HG03175 (cell line): Measurements from ENCODE around the gene KCNMA1.

Source experiments
- ATAC-seq: cut with Tn5 transposase; IDR thresholded peaks from one replicate; pipeline ENCODE4 v1.9.1; 2021; ENCODE audit warnings: mild to moderate bottlenecking, moderate library complexity; ENCODE audit not compliant: unreplicated experiment

KCNMA1 gene

DNA sequence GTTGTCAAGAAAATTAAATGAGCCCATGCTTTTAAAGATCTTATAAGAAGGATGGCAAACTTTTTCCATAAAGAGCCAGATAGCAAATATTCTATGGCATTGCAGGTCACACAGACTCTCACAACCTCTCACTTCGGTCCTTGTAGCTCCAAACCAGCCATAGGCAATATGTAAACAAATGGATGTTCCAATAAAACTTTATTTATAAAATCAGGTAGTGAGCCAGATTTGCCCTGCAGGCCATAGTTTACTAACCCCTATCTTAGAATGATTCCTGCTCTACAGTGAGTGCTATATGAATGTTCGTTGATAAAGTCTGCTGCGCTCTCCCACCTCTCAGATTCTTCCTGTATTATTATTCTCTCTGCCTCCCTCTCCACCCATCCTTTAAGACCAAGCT is 177.7 kb downstream of the KCNMA1 start:
- no peak for ATAC-seq

DNA sequence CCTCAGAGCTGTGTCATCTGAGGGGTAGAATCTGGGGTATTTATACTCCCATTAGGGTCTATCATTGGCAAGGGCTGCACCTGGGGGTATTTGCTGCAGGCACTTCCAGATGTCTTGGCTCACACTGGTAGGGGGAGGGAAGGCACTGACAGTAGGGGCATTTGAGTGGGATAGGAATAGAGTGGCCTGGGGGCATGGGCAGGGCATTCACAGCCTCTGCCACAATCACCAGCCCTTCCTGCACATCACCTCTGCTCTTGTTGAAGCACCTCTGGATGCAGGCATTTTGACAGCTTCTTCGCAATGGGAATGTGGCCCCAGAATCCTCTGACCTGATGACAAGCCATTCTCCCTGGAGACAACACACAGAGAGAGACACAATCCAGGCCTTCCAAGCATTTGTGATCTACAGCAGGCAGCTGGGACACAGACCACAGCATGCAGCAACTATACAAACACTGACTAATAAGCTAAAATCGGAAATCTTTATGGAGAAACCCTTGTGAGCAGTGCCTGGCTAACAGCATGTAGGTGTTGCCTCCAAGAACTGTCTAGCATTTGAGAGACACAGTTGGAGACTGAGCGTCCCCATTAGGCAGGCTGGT is 178.5 kb downstream of the KCNMA1 start:
- no peak for ATAC-seq

DNA sequence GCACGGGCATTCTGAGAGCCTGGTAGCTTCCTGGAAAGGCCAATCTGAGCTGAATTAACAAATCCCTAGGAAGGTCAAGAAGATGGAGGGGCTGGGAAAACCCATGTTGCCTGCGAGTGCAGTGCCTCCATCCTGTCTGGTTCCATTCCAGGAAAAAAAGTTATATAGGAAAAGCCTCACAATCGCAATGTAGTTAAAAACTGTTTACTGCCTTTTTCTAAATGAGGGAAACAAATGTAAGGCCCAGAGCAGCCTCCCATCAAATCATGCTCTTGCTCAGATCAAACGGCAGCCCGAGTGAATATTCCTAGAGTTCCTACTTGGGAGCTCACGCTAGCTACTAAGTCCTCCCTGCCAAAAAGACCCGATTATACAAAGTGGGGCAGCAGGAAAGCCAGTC is 179.9 kb downstream of the KCNMA1 start:
- ATAC-seq, result no peak

DNA sequence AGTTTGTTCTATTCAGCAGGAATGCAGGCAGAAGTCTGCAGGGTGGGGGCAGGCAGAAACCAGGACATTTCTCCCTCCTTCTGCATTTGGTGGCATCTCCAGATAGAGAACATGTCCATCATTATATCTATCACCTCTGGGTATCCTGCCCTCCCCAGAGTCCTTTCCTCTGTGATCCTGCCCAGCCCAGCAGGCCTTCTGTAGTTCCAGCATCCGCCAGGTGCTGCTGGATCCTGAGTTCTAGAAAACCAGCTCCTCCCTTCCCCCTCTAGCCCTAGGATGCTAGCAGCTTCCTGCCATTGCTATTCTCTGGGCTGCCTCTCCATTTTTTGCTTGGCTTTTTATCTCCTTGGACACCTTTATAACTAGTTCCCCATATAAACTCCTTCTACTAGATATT is 180.3 kb downstream of the KCNMA1 start:
- ATAC-seq, result no peak

DNA sequence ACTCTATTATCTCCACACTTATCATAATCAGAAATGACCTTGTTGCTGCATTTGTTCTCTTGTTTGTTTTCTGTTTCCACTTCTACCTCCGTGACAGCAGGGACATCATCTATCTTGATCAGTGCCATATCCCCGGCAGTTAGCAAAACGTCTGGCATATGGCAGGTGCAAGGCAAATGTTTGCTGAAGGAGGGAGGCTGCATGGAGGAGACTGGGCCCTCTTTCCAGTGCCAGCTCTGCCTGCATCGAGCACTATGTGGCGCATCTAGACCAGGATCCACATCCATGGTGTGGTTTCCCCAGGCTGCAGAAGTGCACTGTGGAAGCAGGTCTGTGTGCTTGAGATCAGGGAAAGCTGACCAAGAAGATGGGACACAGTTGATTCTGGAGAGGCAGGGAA is 181.2 kb downstream of the KCNMA1 start:
- ATAC-seq, result no peak

DNA sequence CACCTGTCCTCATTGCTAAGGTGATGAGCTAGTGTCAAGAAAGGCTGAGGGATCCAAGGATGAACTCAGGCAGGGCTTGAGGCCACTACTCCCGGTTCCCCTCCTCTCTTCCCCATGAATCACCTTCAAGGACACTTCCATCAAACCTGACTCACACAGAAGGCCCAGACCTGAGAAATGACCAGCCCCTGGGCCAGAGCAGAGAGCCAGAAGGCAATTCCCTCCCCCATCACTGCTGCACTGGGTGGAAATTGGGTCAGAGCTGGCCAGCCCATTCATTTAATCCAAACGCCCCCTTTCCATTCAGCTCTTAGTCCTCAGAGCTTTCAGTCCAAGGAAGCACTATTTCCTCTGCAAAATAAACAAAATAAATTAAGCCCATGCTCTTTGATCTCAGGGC is 182.0 kb downstream of the KCNMA1 start:
- ATAC-seq, result no peak

DNA sequence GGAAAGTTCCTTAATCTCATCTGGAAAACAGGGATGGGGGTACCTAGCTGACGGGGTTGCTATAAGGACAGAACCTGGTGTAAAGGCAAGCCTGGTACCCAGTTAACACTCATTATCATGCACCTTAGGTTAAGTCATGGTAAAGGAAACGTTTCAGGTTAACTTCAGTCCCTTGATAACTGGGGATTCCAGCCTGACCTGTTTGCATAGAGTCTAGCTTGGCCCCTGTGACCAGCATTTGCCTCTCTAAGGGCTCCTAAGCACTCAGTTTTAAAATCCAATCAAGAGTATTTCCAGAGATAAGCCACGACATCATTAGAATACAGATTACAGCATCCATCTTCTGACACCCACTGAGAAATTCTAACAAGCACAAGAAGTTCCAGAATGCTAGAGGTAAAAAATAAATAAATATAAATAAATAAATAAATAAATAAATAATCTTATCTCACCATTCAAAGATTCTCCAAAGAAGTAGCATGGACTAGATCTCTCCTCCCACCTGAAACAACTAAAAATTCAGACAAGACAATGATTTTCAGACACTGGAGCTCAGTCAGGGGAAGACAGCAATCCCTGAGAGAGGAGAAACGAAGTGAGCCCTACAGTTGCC is 184.6 kb downstream of the KCNMA1 start:
- ATAC-seq, result no peak

DNA sequence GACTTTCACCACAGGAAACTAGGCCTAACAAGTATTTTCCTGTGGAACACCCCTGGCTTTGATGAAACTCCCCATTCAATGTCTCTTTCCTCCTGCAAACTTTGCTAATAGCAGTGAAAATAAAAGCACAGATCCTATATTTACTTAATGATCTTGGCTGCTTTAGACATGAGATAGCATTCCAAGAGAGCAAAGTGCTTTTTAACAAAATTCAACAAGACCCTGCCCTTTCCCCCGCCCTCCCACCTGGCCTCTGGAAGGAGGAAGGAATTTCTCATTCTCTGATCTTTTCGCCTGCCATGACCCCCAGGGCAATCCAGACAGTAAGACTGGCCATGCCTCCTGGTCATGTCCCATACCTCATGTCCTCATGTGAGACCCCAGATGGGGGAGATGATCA is 185.7 kb downstream of the KCNMA1 start:
- ATAC-seq, result no peak

DNA sequence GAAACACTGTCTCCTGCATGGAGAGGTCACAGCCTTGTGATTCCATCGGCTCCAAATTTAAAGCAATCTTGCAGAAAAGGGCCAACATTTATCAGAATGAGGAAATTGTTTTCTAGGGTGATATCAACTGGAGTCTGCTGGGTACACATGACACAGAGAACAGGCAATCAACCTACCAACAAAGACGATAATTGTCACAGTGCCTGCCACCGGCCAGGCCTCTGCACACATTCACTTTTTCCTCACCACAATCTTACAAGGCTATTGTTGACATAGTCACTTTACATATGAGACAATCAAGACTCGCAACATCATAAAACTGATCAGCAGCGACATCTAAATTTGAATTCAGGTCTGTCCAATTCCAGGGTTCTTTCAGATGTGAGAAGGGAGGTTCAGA is 189.4 kb downstream of the KCNMA1 start:
- ATAC-seq, result no peak

DNA sequence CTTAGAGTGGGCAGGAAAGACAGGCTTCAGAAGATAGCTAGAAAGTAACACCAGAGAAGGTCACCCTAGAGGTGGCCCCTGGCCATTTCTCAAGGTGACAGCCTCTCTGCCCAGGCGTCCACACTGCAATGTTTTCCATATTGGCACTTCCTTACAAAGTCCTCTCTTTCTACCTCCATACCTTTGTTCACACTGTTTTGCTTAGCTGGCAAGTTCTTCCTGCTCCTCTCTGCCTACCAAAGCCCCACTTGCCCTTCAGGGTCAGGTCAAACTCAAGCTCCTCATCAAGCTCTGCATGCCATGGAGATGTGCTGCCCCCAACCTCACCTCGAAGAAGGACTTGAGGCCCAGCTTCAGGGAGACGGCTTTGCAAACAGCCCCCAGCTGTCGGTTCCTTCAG is 190.9 kb downstream of the KCNMA1 start:
- no peak for ATAC-seq

DNA sequence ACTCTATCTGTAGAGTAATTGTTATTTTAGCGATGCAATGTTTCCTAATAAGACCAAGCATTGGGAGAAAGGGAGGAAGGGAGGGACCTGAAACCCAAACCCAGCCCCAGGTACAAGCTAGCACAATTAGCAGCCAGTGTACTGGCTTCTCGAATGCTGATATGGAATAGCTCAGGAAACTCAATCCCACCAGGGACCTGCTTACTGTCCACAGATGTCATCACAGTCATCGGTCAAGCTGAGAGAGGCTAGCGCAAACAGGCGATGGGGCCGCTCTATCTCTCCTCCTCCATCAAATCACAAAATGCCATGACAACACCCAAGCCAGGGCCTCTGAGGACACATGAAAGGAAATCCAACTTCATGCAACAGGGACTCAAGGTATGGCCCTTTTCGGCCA is 192.1 kb downstream of the KCNMA1 start:
- ATAC-seq, result no peak

DNA sequence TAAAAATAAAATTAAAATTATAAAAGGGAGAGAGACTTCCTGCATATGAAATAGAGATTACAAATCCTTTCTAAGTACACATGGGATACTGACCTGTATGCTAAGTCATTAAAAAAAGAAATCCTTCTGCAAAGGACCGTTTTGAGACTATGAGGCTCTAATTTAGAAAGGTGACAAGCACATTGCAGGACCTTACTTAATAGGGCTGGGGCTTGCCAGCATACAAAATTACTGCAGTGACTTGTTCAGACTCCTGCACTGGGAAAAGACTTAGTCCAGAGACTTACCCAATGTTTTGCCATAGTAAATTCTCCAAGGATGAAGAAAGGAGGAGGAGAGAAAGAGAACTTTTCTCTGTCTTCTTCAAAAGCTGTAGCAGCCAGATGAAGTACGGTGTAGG is 193.6 kb downstream of the KCNMA1 start:
- ATAC-seq, result no peak

DNA sequence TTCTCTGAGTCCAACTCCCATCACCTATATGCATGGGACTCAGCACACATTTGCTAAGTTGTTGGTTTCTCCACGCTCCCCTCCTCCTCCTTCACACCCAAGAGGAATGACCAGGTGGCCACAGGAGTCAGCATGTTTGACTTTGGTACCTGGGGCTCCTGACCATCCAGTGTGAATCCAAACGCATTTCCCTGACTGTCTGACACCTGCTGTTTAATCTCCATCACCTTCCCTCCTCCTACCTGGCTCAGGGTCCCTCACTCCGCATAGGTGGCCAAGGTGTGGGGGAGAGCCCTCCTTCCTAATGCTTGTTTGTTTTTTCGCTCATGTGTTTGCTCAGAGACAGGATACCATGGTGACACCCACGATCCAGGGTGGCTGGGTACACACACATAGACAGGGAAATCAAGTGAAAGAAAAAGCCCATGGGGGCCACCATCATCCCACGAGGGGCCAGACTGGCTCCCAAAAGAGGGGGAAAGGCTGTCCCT is 194.9 kb downstream of the KCNMA1 start:
- ATAC-seq, result no peak

DNA sequence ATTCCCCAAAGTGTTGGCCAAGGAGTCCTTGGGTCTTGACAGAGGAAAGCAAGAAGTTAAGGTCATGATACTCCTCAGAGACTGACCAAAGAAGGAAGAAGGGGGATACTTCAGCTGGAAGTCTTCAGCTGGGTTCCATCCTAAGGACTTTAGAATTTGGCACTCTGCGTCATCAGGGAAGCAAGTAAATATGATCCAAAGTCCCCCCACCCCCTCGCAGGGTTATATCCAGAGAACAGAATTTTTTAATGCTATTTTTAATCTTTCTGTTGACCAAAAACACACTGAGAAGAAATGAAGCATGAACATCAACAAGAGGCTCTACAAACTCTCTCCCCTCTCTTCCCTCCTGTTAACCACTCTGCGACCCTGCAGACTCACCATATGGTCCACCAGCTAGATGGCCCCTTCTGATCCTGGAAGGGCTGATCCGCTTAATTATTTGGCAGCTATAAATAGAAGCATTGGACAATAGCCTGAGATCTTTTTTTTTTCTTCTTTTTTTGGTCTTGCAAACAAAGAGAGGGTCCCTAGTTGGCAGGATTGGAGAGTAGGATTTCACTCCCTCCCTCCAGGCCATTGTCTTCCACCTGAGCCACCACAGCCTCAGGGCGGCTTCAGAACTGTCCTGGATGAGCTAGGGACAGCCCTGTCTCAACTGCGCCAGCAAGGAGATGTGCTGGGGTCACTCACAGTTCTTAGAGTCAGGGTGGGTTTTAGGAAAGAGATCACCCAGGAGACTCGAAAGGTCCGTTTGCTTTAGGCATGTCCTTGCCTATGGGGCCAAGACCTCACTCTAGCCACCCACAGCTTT is 196.0 kb downstream of the KCNMA1 start:
- ATAC-seq, result no peak

DNA sequence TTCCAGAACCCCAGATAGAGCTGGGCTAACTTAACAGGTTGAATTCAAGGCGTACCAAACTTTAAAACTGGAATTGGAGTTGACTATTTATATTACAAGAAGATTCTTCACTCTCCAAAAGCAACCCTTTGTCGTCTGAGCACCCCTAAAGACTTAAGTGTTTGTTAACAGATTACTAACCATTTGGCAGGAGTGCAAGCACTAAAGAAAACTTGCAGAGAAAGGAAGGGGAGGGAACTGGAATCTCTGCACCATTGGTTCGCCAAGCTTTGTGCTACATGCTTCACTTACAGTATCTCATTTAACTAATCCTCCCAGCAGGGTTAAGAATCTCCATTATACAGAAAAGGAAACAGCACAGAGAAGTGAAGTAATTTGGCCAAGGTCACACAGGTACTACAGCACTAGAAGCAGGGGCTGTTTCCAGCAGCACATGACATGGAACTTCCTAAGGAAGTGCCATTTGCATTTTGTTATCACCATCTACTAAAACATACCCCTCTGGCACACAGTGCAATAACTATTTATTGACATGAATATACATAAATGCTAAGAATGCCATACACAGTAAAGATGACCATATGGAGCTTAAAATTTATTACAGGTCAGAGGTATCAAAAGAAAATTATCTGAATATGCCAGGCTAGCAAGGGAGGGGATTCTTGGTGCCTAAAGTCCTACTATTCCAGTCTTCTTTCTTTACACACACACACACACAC is 201.2 kb downstream of the KCNMA1 start:
- no peak for ATAC-seq

DNA sequence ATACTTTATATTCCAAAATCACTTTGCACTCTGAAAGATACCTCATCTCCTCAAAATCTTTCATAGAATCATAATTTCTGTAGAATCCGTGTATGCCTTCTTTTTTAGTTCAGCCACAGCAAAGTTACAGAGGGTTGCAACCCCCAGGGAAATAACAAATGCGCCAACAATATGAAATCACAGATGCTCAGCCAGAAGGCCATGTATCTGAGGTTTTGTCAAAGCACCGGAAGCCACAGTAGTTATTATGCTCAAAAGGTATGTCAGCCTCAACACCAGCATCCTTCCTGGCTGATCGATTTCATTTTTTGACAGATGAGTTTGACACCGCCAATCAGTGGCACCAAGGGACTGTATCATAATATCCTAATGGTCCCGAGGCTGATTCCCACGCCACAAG is 204.1 kb downstream of the KCNMA1 start:
- ATAC-seq, result no peak

DNA sequence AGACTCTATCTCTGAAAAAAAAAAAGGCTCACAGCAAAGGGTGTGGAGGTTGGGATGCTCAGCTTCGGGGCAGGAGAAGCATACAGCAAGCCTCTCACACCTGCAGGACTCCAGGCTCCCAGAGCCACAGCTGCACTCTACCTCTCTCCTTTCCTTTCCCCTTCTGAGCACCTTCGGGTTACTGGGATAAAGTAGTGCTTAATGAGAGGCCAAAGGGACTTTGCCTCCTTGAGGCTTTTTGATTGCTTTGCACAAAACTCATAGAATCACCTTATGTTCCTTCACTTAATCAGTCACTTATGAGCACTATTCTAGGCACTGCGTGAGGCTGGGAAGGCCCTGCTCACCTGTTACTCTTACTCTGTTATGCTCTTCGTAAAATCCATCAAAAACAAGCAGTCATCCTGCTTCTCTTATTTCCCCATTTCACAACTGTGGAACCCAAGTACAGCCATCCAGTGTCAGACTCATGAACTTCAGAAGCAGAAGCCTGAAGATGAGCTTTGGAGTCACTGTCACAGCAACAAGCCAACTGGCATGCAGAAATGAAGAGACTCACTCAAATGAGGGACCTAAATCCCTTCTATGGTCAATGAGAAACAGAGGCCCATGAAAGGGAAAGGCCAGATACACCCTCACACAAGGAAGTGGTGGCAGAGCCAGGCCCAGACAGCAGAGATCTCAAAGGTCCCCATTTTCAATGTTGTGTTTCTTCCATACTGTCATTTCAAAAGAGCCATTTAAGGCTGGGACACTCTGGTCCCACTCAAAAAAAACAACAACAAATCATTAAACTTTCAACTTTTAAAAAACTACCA is 205.4 kb downstream of the KCNMA1 start:
- no peak for ATAC-seq

DNA sequence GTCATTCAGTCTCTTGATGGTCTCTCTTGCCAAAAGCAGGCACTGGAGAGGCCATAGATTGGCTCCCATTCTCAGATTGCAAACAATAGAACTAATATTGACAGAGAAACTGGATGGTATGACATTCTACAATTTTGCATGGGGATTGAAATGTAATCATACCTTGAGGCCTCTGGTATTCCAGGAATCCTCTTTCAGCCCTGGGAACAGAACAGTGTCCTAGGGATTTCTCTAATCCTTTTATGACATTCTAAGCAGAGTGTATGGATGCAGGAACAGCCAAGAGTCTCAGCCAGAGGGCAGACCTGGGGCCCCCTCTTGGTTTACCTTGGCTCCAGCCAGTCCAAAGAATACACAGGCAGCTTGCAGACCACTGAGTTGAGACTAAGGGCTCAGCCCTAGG is 206.4 kb downstream of the KCNMA1 start:
- ATAC-seq, result no peak

DNA sequence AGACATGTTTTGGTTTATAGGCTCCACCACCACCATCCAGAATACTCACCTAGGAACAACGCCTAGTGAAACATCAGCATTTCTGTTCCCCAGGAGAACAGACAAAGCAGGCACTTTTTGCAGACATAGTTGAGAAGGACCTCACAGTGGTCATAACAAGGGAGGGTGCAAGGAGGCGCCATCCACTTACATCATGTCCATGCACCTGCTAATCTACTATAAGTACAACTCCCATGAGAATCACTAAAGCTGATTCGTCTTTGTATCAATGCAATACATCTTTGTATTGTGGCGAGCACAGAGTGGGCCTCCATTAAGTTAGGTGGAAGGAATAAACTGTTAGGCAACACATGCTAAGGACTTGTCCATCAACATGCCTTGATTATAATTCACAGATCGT is 207.1 kb downstream of the KCNMA1 start:
- no peak for ATAC-seq

DNA sequence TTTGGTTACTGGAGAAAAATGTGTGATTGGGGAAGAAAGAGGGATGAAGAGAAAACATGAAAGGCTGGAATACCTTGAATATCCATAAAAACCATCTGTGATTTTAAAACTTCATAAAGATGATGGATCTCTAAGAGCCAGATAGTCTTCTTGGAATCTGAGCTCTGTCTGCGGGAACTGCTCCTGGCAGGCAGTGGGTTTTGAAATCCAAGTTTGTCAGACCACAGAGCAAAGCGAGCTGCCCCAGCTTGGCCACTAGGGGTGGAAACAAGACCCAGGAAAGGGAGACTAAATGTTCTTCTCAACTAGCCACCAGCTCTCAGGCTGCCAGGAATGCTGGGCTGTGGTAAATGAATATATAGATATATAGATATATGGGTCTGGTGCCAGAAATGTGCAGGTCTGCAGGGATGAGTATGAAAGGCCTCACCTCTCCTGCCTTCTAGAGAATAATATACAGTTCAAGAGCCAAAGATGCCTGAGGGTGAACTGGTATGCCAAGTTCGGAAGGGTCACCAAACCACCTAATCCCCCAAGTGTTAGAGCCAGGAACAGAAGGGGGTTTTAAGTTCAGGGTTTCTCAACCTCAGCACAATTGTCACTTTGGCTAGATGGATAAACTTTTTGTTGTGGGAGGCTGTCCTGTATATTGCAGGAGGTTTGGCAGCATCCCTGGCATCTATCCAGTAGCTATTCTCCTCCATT is 208.8 kb downstream of the KCNMA1 start:
- no peak for ATAC-seq
